Dedifferentiated amniotic fluid mesenchymal stem cell (primary cell): ENCODE measurements around the gene ZHX3.
A peak's percentile ranks its signal among the peaks of the same experiment; 100 is the strongest.

Experiments used
- DNase-seq: peaks from one replicate; pipeline ENCODE4 v3.0.0-alpha.2; 2016; ENCODE audit errors: extremely low spot score

The ZHX3 gene

GRCh38 chr20:41293269-41294037 lies 24.1 kb downstream of the ZHX3 start:
- DNase-seq: no peak

GRCh38 chr20:41290804-41291389 lies 26.6 kb downstream of the ZHX3 start:
- DNase-seq: no peak

- DNase-seq: peak; percentile 61
These were observed 30.2 kb downstream of the ZHX3 start for GRCh38 chr20:41287327-41287726.

GRCh38 chr20:41286240-41286851 lies 31.2 kb downstream of the ZHX3 start:
- no peak for DNase-seq

- DNase-seq: no peak
These were observed 37.8 kb downstream of the ZHX3 start for GRCh38 chr20:41279546-41280225.

- no peak for DNase-seq
These were observed 38.6 kb downstream of the ZHX3 start for GRCh38 chr20:41278936-41279335.

- DNase-seq: no peak
These were observed 40.5 kb downstream of the ZHX3 start for GRCh38 chr20:41277049-41277448.

GRCh38 chr20:41276317-41276751 lies 41.2 kb downstream of the ZHX3 start:
- no peak for DNase-seq

GRCh38 chr20:41275301-41275731 lies 42.2 kb downstream of the ZHX3 start:
- peak; percentile 43 for DNase-seq

- no peak for DNase-seq
These were observed 43.4 kb downstream of the ZHX3 start for GRCh38 chr20:41274152-41274551.

GRCh38 chr20:41273445-41273844 lies 44.1 kb downstream of the ZHX3 start:
- DNase-seq: no peak

- no peak for DNase-seq
These were observed 45.2 kb downstream of the ZHX3 start for GRCh38 chr20:41272339-41272738.

GRCh38 chr20:41268917-41269652 lies 48.4 kb downstream of the ZHX3 start:
- DNase-seq: no peak

- DNase-seq: no peak
These were observed 49.1 kb downstream of the ZHX3 start for GRCh38 chr20:41268402-41268801.

GRCh38 chr20:41265938-41266337 lies 51.6 kb downstream of the ZHX3 start:
- DNase-seq: no peak

GRCh38 chr20:41264819-41265218 lies 52.7 kb downstream of the ZHX3 start:
- DNase-seq: no peak

- DNase-seq: no peak
These were observed 55.5 kb downstream of the ZHX3 start for GRCh38 chr20:41261790-41262717.

GRCh38 chr20:41261260-41261659 lies 56.3 kb downstream of the ZHX3 start:
- no peak for DNase-seq

- no peak for DNase-seq
These were observed 56.8 kb downstream of the ZHX3 start for GRCh38 chr20:41260734-41261220.

GRCh38 chr20:41259309-41259708 lies 58.2 kb downstream of the ZHX3 start:
- DNase-seq: no peak
